ENCODE measurements around the gene COLQ.

COLQ gene

GRCh38 chr3:15454965-15455364, 66.5 kb downstream of the COLQ start:
- no peak for DNase-seq (ENCODE audit: low read depth)

GRCh38 chr3:15453991-15454625, 67.4 kb downstream of the COLQ start:
- DNase-seq (ENCODE audit: low read depth) = no peak

GRCh38 chr3:15453501-15453900, 68.0 kb downstream of the COLQ start:
- no peak for DNase-seq (ENCODE audit: low read depth)

GRCh38 chr3:15452961-15453360, 68.5 kb downstream of the COLQ start:
- no peak for DNase-seq (ENCODE audit: low read depth)

- DNase-seq (ENCODE audit: low read depth) = no peak
These were observed 69.3 kb downstream of the COLQ start for GRCh38 chr3:15452156-15452555.

- DNase-seq (ENCODE audit: low read depth) = no peak
These were observed 70.0 kb downstream of the COLQ start for GRCh38 chr3:15451216-15452113.

GRCh38 chr3:15450438-15451215, 70.9 kb downstream of the COLQ start:
- no peak for DNase-seq (ENCODE audit: low read depth)

- no peak for DNase-seq (ENCODE audit: low read depth)
These were observed 71.8 kb downstream of the COLQ start for GRCh38 chr3:15449489-15450224.

- no peak for DNase-seq (ENCODE audit: low read depth)
These were observed 77.5 kb downstream of the COLQ start for GRCh38 chr3:15443826-15444524.

GRCh38 chr3:15440891-15441290, 80.6 kb downstream of the COLQ start:
- no peak for DNase-seq (ENCODE audit: low read depth)

- no peak for DNase-seq (ENCODE audit: low read depth)
These were observed 82.0 kb downstream of the COLQ start for GRCh38 chr3:15439476-15439875.

- DNase-seq (ENCODE audit: low read depth) = no peak
These were observed 82.5 kb downstream of the COLQ start for GRCh38 chr3:15438983-15439382.

GRCh38 chr3:15436246-15436645, 85.3 kb downstream of the COLQ start:
- DNase-seq (ENCODE audit: low read depth) = no peak

GRCh38 chr3:15434756-15435155, 86.8 kb downstream of the COLQ start:
- no peak for DNase-seq (ENCODE audit: low read depth)

GRCh38 chr3:15433531-15433930, 88.0 kb downstream of the COLQ start:
- DNase-seq (ENCODE audit: low read depth) = no peak

GRCh38 chr3:15431256-15431837, 90.2 kb downstream of the COLQ start:
- DNase-seq (ENCODE audit: low read depth) = no peak

GRCh38 chr3:15430624-15431023, 90.9 kb downstream of the COLQ start:
- no peak for DNase-seq (ENCODE audit: low read depth)

GRCh38 chr3:15429080-15429479, 92.4 kb downstream of the COLQ start:
- no peak for DNase-seq (ENCODE audit: low read depth)

GRCh38 chr3:15428539-15428938, 93.0 kb downstream of the COLQ start:
- peak; percentile 42 for DNase-seq (ENCODE audit: low read depth)

GRCh38 chr3:15427981-15428380, 93.5 kb downstream of the COLQ start:
- no peak for DNase-seq (ENCODE audit: low read depth)
